G401.6 (cell line): ENCODE results near the gene FOXN3.

ENCODE experiments used
- FAIRE-seq: peaks from 2 replicates; lab custom pipeline; 2012; peaks lifted over from hg19 to GRCh38; lab: Jason Lieb, UNC

Gene FOXN3

DNA sequence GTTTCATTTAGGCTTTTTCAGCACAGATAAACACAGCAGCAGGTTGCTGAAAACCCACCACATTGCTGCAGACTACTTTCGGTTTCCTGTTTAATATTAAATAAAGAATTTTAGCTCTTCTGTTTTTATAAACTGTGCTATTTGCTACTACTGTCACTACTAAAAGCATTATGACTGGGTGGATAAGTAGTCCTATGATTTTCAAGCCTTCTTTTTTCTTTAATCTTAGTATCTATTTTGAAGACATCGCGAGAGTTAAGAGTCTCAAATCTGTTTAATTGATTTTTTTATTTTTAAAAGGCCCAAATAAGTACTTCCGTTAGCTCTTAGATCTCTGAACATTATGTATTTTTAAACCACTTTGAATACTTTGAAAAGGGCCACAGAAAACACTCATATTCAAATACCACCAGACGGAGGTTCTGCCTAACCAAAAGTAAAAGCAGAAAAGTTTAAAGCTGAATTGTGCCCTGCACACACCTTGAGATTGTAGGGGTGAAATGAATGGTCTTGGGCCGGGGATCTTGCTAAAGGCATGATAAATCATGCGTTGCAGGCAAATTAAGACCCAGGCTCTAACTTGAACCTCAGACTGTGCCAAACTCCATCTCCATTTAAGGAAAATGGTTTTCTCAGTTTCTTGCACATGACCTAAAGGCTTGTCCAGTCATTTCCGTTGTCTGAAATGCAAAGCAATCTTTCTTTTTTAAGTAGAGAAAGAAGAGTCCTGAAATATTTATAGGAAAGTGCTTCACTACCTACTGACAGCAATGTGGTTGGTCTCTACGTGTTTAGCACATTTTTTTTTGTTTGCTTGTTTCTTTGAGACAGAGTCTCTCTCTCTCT is 13.6 kb upstream of the FOXN3 start:
- no peak for FAIRE-seq

DNA sequence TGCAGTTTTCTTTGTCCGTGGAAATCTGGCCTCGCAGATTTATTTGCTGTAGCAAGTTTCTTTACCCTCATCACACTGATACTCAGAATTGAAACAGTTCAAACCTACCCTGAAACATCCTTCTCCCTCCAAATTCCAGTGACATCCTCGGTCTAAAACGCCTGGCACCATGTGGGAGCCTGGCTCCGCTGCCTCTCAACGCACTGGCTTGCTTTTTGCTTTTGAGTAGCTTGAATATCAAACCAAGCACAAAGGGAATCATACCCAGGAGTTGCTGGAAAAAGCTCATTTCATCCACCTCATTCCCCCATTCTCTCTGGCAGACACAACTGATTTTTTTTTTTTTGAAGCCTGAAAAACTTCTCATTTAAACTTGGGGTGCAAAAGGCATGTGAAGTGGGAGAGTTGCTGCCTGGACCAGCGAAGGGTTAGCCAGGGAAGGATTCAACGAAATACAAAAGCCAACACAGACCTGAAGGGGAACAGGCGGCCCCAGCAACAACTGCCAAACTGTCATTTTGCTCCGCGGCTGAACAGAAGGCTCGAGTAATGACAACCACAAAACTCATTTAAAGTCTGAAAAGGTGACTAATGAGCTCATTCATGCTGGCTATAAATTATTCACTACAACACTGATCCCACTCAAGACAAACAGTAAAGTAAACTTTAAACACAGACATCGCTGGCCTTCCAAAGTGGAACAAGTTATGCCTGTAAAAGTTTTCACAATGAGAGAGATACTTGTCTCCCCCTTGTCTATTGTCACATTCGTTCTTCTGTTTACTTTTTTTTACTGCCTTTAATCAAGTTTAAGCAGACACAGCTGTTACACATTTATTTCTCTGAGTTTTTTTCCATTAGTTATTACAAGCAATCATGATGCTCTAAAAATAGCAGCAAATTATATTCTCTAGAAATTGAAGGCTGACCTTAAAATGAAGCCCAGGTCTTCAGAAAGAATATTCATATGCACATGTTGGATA is 12.5 kb upstream of the FOXN3 start:
- no peak for FAIRE-seq

DNA sequence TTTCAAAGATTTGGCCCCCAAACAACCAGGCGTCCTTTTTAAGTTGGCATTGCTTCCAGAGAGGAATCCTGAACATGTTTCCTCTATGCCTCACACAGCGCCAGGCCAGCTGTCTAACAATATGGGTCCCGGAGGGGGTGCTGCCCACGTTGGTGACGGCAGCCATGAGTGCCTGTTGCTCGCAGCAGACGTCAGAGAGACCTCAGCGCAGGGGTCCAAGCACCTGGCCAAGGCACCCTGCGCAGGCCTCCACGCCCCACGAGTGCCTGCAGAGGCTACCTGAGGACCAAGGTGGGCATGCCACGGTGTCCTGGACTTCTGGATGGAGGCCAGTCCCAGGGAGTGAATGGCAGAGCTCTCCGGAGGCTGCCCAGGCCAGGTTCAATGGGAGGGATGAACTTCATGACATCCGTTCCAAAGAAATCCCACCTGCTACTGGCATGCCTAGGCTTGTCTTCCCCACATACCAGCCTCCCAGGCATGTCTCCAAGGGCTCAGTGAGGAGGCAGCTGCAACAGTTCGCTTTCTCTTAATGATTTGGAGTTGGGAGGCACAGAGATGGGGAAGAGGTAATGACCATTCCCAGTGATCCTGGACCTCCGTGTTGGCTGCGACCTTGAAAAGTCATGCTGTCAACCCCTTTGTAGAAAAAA is 11.6 kb upstream of the FOXN3 start:
- no peak for FAIRE-seq

DNA sequence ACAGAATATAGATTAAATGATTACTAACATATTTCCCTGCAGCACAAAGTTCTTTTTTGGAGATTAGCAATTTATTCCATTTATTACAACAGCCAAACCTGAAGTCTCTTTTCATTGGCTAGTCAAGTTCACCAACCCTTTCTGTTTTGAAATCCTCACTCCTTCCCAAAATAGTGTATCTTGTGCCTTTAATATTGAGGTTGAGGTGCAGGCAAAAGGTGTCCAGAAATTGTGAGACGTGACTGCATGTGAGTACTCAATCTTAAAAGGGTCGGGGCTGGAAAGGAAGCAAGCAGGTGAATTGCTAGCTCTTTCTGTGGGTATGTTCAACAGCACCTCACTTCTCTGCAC is 11.1 kb upstream of the FOXN3 start:
- FAIRE-seq, result no peak

DNA sequence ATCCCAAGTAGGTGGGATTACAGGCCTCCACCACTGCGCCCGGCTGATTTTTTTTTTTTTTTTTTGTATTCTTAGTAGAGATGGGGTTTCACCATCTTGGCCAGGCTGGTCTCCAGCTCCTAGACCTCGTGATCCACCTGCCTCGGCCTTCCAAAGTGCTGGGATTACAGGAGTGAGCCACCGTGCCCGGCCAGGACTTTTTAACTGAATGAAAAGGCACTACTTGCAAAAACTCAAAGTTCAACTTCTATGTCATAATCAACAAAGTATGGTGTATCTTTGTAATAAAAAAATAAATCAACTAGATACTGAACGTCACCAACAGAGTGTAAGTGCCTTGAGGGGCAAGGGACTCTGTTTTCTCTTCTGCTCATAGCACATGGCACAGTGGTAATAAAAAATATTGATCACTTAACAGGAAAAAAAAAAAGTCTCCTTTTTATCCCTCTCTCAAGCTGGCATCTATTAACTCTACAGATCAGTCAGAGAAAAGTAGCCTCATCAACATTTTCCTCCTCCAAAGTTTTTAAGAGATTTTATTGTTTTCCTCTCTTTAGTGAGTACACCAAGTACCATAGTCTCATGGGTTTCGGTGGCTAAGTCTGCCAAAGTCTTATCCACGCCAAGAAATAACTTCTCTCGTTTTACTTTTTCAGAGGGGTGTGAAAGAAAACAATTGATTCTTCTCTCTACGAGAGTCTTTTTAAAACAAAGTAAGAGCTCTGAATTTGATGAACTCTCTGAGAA is 10.6 kb upstream of the FOXN3 start:
- no peak for FAIRE-seq

DNA sequence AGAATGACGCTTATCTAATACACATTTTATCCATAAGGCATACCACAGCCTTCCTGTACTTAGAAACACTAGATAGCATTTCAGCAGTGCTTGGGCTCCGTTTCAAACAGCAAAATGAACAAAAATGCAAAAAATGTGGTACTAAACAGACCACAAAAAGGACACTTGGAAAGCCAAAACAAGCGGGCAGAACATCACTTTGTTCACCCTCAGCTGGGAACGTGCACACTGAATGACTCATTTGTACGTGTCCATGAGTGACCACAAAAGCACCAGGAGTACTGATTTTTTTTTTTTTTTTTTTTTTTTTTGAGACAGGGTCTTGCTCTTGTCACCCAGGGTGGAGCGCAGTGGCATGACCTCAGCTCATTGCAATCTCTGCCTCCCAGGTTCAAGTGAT is 8.9 kb upstream of the FOXN3 start:
- FAIRE-seq, result no peak

DNA sequence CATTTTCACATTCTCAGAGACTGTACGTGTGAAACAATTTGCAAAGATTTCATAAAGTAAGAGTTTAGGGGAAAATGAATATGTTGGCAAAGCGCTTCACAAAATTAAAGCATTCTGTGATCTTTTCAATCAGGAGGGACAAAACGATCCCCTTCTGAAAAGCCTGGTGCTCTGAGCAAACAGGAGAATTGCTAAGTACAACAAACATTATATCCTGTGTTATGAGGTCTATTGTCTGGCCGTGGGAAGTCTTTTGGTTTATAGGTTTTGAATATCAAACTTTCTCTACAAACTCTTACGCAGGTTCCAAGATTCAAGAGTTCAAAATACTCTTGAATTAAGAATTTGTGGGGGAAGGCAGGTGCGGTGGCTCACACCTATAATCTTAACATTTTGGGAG is 7.2 kb upstream of the FOXN3 start:
- no peak for FAIRE-seq

DNA sequence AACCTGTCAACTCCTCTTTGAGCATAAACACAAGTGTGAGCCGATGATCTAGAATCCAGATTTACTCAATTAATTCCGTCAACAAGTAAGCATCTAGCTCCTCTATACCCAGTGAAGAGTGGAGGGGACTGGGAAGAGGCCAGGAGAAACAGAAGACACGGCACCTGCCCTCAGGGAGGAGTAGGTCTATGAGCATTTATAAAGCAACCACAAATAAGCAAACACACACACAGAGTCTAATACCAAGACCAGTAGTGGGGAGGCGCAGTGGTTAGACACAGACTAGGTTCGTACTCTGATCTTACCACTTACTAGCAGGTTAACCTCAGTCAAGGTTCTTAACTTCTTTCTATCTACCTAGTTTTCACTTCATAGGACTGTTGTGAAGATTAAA is 5.9 kb upstream of the FOXN3 start:
- no peak for FAIRE-seq

DNA sequence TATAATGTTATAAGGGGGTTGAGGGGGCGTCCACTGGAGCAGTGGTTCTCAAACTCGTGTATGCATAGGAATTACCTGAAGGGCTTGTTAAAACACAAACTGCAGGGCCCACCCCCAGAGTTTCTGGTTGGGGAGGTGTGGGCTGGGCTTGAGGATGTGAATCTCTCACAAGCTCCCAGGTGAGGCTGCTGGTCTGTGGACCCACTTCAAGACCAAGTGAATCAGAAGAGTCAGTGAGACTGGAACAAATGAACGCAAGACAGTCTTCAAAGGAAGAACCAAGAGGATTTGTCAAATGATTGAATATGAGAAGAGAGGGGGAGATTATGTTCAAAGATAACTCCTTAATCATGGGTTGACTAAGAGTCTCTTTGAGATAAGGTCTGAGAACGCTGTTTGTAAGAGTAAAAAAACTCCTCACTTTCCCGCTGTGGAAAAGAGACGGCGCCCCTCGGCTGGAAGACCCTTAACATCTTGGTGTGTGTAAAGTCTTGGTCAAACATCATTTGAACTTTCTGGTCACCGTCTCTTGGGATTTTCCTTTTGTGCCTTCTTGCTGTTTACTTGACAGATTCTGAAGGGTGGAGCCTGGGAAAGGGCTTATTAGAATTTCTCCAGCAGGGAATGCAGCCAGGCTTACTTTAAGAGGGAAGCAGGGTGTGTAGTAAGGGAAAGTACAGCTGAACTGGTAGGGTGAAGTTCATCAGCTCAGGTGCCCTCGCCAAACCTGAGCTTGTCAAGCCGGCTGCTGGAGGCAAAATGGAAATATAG is 5.3 kb upstream of the FOXN3 start:
- no peak for FAIRE-seq

DNA sequence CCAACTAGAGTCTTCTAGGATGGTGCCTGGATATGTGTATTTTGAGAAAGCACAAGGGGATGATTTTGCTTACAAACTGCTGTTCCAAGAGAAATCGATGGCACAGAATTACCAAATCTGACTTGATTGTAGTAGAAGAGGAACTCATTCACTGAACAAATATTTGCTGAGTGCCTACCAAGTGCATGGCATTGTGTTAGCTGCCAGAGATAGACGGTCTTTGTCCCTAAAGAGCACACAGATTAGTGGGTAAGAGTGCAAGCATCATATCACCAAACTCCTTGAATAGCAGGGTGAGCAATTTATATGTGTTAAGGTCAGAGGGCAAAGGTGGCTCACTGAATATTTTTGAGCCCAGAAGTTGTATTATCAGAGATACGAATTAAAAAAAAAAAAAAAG is 3.5 kb upstream of the FOXN3 start:
- no peak for FAIRE-seq

DNA sequence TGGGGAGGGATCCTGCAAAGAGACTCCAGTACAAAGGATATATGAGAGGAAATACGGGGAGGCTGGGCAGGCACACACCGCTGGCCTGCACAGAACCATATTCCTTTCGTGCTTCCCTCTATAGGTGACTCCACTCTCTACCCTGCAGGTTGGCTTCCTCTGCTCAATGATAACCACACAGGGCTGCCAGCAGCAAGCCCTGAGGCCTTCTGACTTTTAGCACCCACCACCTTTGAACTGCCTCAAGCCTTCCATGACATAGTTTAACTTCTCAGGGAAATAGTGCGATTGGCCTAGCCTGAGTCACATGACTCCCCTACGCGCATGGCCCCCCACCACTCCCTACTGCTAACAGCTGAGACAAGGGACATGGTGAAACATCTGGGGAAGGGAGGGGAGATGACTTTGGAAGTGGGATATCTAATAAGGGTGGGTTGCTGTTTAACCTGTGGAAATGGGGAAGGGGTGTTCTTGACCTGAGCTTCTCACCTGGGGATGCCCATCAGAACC is 3.0 kb upstream of the FOXN3 start:
- no peak for FAIRE-seq

DNA sequence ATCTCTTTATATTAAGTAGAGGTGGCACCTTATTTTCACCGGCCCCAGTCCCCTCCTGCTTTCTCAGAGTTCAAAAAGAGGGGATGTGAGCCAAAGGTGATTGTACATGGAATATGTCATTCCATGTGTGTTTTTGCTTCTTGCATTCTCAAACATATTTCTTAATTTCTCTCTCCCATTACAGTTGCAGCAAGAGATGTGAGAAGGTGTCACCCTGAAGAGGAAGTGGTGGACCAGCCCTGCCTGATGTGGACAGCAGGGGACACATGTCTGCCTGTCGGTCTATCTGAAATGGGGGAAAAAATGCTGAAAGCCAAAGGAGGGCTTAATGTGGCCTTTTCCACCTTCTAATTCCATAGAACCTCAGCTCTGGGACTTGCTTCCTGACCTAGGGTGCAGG is 1.9 kb upstream of the FOXN3 start:
- no peak for FAIRE-seq

DNA sequence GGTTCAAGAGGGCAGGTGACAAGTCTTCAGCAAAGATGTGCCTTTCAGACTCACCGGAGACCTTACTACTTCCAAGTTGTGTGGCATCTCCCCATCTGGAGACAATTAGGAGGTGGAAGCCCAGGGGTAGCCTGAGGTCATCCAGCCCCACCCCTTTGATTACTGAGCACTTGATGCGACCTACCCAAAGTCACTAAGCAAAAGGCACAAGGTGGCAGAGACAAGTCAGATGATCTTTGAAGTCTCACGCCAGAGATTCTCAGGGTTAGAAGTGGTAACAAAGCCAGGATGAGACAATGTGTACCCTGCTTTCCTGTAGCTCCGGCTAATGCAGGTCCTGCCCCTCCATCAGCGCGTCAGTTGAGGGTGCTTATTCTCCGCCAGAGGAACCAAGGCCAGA is 1.4 kb upstream of the FOXN3 start:
- FAIRE-seq, result no peak

DNA sequence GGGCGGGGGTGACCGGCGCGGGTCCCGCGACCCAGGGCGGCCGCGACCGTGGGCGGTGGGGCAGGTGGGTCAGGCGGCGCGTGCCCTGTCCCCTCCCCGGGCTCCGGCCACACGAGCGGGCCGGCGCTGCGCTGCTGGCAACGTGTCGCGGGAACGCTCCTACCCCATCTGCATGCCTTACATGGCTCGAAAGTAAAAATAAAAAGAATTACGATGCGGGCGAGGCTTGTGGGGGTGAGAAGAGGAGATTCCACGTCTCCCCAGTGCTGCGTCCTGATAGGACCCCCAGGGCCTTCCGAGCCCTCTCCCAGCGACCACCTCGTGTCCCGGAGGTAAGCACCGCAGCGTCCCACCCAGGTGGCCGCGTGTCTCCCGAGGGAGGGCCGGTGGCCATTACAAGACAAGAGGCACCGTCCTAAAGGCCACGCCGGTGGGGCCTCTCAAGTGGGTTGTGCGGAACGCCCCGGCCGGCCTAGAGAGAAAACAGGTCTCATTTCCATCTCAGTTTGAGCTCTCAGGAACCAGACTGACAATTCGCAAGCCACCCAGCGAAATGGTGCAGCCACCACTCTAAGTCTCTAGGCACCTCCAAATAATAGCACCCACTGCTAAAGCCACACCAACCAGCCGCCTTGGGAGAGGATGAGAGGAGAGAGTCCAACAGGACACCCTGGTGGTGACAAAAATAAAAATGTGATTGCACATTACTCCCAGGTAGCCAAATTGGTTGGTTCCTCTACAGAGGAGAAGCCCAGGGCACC is 612 bp upstream of the FOXN3 start:
- FAIRE-seq, result no peak

DNA sequence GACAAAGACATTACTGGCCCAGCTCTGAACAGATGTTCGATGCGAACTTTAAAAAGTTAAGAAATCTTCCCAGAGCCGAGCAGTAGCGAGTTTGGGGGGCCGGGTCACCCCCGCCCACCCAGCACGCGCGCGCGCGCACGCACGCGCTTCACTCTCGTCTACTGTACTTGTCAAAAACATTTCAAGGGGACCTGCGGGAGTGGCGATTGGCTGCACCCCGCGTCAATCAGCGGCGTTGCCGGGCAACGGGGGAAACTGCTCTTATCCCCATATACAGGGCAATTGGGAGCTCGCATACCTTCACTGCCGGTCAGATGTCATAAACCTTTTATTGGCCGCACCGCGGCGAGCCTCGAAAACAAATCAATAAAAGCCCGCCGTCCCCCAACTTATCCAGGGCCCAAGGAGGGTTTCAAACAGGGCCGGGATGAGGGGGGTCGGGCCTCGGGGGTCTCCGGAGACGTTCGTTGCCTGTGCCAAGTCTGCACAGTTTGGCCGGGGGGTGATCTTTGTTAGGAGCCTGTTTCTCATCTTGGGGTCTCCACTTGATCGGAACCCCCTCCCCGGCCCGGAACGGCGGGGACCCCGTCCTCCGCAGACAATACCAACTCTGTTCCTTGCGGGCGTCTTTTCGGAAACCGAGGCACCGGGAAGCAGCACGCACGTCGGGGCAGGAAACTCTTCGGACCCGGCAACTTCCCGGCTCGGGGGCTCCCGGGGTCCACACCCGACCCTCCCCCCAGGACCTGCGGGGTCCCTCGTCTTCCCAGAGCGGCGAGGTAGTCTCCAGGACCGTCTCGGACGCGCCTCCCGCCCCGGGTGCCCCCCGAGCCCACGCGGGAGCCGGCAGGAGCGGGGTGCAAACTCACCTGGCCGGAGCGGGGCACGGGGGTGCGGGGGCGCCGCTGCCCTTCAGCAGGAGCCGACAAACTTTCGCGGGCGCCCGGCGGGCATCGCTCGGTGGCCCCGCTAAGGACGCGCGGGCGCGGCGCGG is 734 bp downstream of the FOXN3 start:
- FAIRE-seq, result peak; percentile 89

DNA sequence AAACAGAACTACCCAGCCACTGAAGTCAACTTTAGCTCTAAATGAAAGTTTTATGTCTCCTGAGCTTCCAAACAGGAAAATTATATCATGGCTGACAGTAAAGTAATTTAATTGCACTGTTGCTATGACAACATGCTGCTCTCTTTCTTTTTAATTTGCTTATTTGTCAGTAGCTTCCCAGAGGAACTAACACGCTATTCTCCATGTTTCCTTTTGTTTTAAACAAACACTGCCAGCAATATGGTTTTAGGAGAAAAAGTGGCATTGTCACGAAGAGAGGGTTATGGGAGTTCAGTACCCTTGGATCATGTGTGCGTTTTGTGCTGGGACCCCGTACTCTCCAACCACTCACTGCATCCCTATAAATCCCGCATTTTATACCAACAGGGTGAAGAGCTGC is 1.9 kb downstream of the FOXN3 start:
- FAIRE-seq, result no peak

DNA sequence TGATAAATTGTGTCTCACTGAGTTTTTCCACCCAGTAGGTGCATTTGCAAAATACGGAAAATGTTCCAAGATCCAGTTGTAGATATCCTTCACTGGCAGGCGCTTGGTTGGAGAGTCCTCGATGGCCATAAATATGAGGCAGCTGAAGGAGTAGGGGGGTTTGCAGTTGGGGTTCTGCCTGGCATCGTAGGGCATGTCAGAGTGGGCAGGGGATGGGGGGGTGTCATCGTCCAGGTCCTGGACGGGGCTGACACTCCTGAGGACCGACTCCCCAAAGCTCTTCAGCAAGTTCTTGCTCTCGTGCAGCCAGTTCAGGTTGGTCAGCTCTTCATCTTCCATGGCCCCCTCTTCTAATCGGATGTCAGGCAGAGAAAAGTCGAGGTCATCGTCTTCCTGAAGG is 5.1 kb downstream of the FOXN3 start:
- FAIRE-seq, result no peak

DNA sequence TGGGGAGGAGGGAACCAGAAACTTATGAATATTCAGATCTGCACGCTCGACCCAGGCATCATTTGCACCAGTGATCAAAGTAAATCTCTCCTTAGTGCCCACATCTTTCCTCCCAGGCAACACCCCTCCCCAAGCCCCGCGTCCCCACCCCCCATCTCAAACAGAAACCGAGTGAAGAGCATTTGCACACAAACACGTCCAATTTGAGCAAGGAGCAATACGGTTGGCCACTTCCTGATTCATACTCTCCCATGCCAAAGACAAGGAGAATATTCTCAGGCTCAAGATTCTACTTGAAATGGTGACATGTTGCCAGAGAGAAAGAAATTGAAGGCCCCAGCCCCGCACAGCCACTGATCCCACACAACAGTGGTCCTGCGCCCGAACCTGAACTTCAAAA is 7.1 kb downstream of the FOXN3 start:
- FAIRE-seq, result no peak
